Panc1 (cell line): Measurements from ENCODE around the gene ASH1L. TPM values are rescaled to one million over a fixed set of nuclear protein-coding genes. Genes with fewer than 3 reads are reported as not detected.

Experiments used
- ATAC-seq: fragments of 200-7000 bp; cut with Tn5 transposase; 2 replicates; pipeline ENCODE4 v1.9.1; 2020; ENCODE audit warnings: mild to moderate bottlenecking, moderate library complexity
- BruUV-seq: library from RNA; stranded (reverse); fragments of 400-500 nt; replicated peaks from 2 replicates; lab custom pipeline; 2021; lab: Mats Ljungman, UMichigan
- CTCF ChIA-PET: fragments of 300-600 bp; sonication (Branson Sonifier 250); formaldehyde crosslinking; loops from one replicate; lab custom pipeline; 2022; ENCODE audit warnings: antibody characterized with exemption; lab: Charles Lee
- POLR2A ChIA-PET: fragments of 300-600 bp; sonication (Branson Sonifier 250); formaldehyde crosslinking; loops from one replicate; lab custom pipeline; 2022; ENCODE audit warnings: antibody characterized with exemption; lab: Charles Lee
- DNase-seq: peaks from one replicate; pipeline ENCODE4 v3.0.0-alpha.2; 2010; ENCODE audit warnings: low read depth, low spot score
- H3K27ac ChIP-seq: 2 replicates; pipeline ENCODE4 v1.5.1; 2011; ENCODE audit warnings: mild to moderate bottlenecking, low read length, inconsistent platforms
- H3K27me3 ChIP-seq: fragments of 200-500 bp; sonication (Bioruptor generic); 2 replicates; pipeline ENCODE4 v1.6.0; 2014; ENCODE audit warnings: low read length, inconsistent platforms; ENCODE audit not compliant: control insufficient read depth, insufficient read depth
- H3K36me3 ChIP-seq: fragments of 200-500 bp; sonication (Bioruptor generic); 2 replicates; pipeline ENCODE4 v1.5.1; 2014; ENCODE audit warnings: inconsistent platforms, mild to moderate bottlenecking, low read length, moderate library complexity; ENCODE audit not compliant: control insufficient read depth, insufficient read depth
- H3K4me1 ChIP-seq: 2 replicates; pipeline ENCODE4 v1.5.1; 2011; ENCODE audit warnings: inconsistent platforms, mild to moderate bottlenecking, low read length, moderate library complexity; ENCODE audit not compliant: control insufficient read depth, insufficient read depth
- H3K4me3 ChIP-seq, 2 experiments: 2 replicates each; pipeline ENCODE4 v1.5.1; 2011 to 2012; ENCODE audit warnings: low read depth in 2 of 2, low read length in 2 of 2, mild to moderate bottlenecking in 2 of 2, inconsistent platforms in 1 of 2, moderate library complexity in 1 of 2
- H3K9me3 ChIP-seq: fragments of 200-500 bp; sonication (Bioruptor generic); 2 replicates; pipeline ENCODE4 v1.5.1; 2014; ENCODE audit warnings: low read depth, mild to moderate bottlenecking, inconsistent platforms, low read length, moderate library complexity; ENCODE audit not compliant: control insufficient read depth, insufficient read depth
- POLR2AphosphoS5 ChIP-seq: IDR thresholded peaks from 2 replicates; pipeline ENCODE4 v1.6.1; 2012; ENCODE audit warnings: mild to moderate bottlenecking, low read depth, low read length, moderate library complexity
- SIN3A ChIP-seq: IDR thresholded peaks from 2 replicates; pipeline ENCODE4 v1.6.1; 2012; ENCODE audit warnings: low read depth, mild to moderate bottlenecking, low read length, moderate library complexity, borderline replicate concordance; ENCODE audit not compliant: insufficient read depth
- TCF7L2 ChIP-seq: IDR thresholded peaks from 2 replicates; pipeline ENCODE4 v1.6.1; 2011; ENCODE audit warnings: mild to moderate bottlenecking, low read depth, low read length, inconsistent platforms
- in situ Hi-C: cut with HindIII; loops from 2 replicates; pipeline ENCODE4 v1.10.0; 2016; ENCODE audit warnings: low sequenced_read_pairs, low pct_unique_long_range_greater_than_20kb
- intact Hi-C: fragments of 100-400 bp; cut with micrococcal nuclease; formaldehyde crosslinking; loops from one replicate; pipeline ENCODE4 v1.10.0; 2022; ENCODE audit not compliant: unreplicated experiment
- total RNA-seq: library from RNA; stranded (reverse); gene quantifications from one replicate; pipeline ENCODE4 v1.2.1, GENCODE V29; 2021; ENCODE audit not compliant: unreplicated experiment
- TF ChIP-seq, protein P1 (sequence below), 2 experiments: IDR thresholded peaks; 2 replicates each; pipeline ENCODE4 v1.6.1; 2011 to 2012; ENCODE audit warnings: low read depth in 2 of 2, control low read depth in 1 of 2, low read length in 1 of 2, mild to moderate bottlenecking in 1 of 2, moderate library complexity in 1 of 2; ENCODE audit not compliant: insufficient read depth in 1 of 2
- TF ChIP-seq, protein P2 (sequence below): fragments of 450-650 bp; IDR thresholded peaks from 2 replicates; pipeline ENCODE4 v1.5.1; 2017; ENCODE audit warnings: mild to moderate bottlenecking

The ASH1L gene
- total RNA-seq, 1 experiment from 2014 or later = 40.9 TPM

DNA sequence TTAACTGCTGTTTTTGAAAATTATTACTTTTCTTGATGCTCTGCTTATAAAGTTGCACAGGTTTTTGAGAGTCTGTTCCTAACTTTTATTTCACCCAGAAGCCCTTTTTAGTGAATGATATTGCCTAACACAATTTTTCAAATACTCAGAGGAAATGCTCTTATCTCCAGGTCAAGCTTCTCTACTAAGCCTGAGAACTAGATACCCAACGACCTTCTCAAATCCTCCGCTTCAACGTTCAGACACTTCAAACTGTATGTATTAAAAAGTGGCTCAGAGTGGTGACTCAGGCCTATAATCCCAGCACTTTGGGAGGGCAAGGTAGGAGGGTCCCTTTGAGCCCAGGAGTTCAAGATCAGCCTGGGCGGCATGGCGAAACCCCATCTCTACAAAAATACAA lies 88.5 kb downstream of the ASH1L start:
- CTCF ChIA-PET = interaction anchor here (0.7 kb wide), 1 partner anchor 30 kb away, joined by 4 read pairs; no protein-coding TSS in a partner anchor
- ATAC-seq (no peak), DNase-seq (no peak)
- H3K27ac ChIP-seq = no peak overlapping the region
- POLR2A ChIA-PET = no interaction called here
- peaks cover 5% of the 10 kb centered on the region for H3K36me3 ChIP-seq
- H3K4me3 ChIP-seq = no peak overlapping the region
- H3K9me3 ChIP-seq = no peaks in the 10 kb centered on the region; the same call in 1 of the 2 replicates
- intact Hi-C loops (no loop called here), in situ Hi-C loops (no loop called here)
- no peaks in the 10 kb centered on the region for H3K27me3 ChIP-seq
- BruUV-seq = no TSS peak
- TF ChIP-seq, protein P1, sequence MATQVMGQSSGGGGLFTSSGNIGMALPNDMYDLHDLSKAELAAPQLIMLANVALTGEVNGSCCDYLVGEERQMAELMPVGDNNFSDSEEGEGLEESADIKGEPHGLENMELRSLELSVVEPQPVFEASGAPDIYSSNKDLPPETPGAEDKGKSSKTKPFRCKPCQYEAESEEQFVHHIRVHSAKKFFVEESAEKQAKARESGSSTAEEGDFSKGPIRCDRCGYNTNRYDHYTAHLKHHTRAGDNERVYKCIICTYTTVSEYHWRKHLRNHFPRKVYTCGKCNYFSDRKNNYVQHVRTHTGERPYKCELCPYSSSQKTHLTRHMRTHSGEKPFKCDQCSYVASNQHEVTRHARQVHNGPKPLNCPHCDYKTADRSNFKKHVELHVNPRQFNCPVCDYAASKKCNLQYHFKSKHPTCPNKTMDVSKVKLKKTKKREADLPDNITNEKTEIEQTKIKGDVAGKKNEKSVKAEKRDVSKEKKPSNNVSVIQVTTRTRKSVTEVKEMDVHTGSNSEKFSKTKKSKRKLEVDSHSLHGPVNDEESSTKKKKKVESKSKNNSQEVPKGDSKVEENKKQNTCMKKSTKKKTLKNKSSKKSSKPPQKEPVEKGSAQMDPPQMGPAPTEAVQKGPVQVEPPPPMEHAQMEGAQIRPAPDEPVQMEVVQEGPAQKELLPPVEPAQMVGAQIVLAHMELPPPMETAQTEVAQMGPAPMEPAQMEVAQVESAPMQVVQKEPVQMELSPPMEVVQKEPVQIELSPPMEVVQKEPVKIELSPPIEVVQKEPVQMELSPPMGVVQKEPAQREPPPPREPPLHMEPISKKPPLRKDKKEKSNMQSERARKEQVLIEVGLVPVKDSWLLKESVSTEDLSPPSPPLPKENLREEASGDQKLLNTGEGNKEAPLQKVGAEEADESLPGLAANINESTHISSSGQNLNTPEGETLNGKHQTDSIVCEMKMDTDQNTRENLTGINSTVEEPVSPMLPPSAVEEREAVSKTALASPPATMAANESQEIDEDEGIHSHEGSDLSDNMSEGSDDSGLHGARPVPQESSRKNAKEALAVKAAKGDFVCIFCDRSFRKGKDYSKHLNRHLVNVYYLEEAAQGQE (IDR thresholded peaks at IDR 0.05; ENCODE audit: insufficient read depth in 1 of 2, low read depth in 2 of 2, low read length in 1 of 2) = no peak
- no peak for TF ChIP-seq TCF7L2
- H3K4me1 ChIP-seq = no peaks in the 10 kb centered on the region

DNA sequence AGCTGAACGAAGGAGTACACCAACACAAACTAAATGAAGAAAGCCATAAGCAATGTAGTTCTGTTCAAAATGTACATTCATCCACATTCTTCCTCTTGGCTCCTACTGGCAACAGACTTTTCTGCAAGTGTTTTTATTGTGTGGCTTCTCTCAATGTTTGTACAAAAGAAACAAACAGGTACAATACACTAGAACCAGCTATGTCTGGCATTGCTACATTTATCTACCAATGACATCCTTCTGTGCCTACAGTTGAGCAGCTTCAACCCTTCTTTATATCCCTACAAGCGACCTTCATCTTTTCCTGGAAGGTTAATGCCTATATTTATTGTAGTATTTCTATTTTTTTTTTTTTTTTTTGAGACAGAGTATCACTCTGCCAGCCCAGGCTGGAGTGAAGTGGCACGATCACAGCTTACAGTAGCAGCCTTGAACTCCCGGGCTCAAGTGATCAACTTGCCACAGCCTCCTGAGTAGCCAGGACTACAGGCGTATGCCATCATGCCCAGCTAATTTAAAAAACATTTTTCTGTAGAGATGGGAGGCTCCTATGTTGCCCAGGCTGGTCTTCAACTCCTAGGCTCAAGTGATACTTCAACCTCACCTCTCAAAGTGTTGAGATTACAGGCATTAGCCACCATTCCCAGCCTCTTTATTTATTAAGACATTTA lies 89.3 kb downstream of the ASH1L start:
- in situ Hi-C loops = no loop called here
- no TSS peak for BruUV-seq
- no peak for DNase-seq
- ChIA-PET CTCF (interaction anchor here (0.7 kb wide), 1 partner anchor 18 kb away, joined by 4 read pairs; no protein-coding TSS in a partner anchor), POLR2A (no interaction called here)
- Histone ChIP-seq H3K4me1 (no peaks in the 10 kb centered on the region), H3K27me3 (no peaks in the 10 kb centered on the region), H3K27ac (no peak overlapping the region), H3K4me3 (no peak overlapping the region), H3K36me3 (peaks cover 5% of the 10 kb centered on the region; the same call in 1 of the 2 replicates), H3K9me3 (no peaks in the 10 kb centered on the region; the same call in 1 of the 2 replicates)
- intact Hi-C loops = no loop called here
- no peak for ATAC-seq
- TF ChIP-seq SIN3A (no peak), POLR2AphosphoS5 (no peak), TCF7L2 (no peak)
- TF ChIP-seq, protein P1 (IDR thresholded peaks at IDR 0.05; ENCODE audit: insufficient read depth in 1 of 2, low read depth in 2 of 2, low read length in 1 of 2) = no peak
- TF ChIP-seq, protein P2, sequence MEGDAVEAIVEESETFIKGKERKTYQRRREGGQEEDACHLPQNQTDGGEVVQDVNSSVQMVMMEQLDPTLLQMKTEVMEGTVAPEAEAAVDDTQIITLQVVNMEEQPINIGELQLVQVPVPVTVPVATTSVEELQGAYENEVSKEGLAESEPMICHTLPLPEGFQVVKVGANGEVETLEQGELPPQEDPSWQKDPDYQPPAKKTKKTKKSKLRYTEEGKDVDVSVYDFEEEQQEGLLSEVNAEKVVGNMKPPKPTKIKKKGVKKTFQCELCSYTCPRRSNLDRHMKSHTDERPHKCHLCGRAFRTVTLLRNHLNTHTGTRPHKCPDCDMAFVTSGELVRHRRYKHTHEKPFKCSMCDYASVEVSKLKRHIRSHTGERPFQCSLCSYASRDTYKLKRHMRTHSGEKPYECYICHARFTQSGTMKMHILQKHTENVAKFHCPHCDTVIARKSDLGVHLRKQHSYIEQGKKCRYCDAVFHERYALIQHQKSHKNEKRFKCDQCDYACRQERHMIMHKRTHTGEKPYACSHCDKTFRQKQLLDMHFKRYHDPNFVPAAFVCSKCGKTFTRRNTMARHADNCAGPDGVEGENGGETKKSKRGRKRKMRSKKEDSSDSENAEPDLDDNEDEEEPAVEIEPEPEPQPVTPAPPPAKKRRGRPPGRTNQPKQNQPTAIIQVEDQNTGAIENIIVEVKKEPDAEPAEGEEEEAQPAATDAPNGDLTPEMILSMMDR = no peak
